Raji (cell line): ENCODE results near the gene ANKFN1.

Source experiments
- POLR2A ChIP-seq: IDR thresholded peaks from 2 replicates; pipeline ENCODE4 v1.6.1; 2011; ENCODE audit warnings: low read depth, low read length, control low read depth; ENCODE audit not compliant: insufficient read depth

The ANKFN1 gene

DNA sequence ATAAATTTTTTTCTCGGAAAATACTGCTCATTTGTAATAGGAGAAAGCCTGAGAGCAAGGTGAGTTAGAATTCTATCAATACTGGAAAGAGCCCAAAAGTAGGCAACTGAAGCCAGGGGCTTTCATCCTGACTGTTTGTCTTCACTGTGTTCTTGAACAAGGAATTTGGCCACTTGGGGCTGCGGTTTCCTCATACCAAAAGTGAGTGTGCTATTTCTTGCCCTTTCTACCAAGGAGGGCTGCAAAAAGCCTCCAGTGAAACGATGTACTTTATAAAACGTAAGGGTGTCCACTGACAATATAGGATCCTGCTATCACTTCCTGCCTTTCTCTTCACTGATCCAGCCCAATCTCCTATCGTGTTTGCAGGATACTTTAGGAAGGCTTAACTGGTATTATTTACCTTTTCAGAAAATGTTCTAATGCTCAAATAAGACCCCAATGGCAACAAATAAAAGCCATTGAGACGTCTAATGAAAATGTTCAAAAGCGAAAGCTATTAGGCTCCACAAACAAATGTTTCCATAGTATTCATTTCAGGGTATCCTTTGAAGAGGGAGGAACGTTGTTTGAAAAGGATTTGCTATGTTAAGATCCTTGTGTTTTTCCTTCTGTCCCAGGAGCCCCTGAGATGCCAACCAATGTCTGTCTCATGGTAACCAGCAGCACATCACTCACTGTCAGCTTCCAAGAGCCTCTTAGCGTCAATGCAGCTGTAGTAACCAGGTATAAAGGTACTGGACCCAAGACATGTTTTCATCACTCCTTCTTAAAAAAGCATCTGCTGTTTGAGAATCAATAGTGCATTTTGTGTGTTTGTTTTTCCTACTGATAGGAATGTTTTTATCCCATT lies 220.9 kb downstream of the ANKFN1 start:
- no peak for TF ChIP-seq POLR2A

DNA sequence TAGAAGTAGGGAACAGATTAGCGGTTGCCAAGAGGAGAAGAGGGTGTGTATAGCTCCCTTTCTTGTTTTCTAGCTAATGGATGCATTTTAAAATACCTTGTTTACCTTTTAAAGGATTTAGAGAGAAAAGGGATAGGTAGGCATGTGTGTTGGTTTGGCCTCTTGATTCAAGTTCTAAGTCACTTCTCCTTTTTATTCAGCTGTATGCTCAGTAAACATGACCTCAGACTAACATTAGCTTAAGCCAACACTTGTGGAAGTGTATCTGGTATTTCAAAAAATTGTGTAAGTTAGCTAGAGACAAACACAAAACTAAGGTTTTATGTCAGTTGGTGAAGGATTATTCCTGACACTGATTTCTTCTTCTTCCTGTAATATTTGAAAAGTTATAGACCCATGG lies 236.1 kb downstream of the ANKFN1 start:
- TF ChIP-seq POLR2A = no peak

DNA sequence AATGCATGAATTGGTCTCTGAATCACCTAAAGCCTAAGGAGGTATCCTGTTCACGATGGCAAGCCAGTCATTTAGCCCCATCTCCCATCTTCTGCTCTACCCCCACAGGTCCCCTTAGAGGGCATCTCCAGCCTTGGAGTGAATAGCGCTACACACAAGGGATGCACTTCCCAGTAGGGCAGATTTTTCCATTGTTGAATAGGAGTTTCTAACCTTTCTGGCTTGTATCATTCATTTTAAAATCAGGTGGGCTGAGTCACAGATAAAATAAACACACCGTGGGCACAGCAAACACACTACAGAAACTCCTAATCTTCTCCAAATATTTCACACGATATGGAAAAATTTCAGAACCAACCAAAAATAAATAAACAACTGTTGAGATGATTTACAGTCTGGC lies 239.0 kb downstream of the ANKFN1 start:
- no peak for TF ChIP-seq POLR2A

DNA sequence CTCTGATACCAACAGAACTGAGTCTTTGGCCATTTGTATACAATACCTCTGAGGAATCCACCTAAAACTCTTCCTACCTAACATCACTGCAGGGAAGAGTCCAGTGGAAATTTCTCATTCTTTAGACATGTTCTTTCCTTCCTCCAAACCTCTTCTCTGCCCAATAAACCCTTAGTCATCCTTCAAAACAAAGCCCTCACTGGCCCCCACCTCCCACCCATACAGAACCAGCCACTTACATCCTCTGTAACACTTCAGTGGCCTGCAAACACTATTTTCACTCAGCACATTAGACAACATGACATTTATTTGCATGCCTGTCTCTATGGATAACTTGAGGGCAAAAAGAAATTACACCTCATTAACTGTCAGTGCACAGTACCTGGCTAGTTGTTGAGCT lies 239.9 kb downstream of the ANKFN1 start:
- no peak for TF ChIP-seq POLR2A

DNA sequence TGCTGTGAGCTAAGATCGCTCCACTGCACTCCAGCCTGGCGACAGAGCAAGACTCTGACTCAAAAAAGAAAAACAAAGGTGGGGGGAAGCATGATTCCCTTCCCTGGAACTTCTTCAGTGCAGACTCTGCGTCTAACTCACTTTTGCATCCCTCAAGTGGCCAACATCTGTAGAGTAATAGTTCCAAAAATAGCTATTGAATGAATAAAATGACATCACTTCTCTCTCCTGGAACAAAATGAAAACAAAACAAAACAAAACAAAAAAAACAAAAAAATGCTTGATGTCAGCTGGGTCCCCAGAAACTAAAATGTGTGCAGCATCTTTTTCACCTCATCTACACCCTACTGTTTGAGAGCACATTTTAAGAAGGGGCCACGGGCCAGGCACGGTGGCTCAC lies 242.5 kb downstream of the ANKFN1 start:
- TF ChIP-seq POLR2A = no peak

DNA sequence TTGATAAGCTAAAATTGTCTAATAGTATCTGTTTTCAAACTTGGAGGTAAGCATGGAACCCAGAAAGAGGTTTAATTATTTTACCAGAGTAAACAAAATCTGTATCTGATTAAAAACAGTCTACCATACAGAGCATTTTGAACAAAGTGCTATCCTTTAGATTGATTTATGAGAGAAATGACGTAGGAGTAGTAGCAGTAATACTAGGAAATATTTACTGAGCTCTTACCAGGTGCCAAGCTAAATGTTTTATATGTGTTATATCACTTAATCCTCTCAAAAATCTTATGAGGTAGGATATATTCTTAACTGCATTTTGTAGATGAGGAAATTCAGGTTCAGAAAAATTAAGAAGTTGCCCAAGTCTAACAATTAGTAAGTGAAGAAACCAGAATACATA lies 253.8 kb downstream of the ANKFN1 start:
- TF ChIP-seq POLR2A = no peak

DNA sequence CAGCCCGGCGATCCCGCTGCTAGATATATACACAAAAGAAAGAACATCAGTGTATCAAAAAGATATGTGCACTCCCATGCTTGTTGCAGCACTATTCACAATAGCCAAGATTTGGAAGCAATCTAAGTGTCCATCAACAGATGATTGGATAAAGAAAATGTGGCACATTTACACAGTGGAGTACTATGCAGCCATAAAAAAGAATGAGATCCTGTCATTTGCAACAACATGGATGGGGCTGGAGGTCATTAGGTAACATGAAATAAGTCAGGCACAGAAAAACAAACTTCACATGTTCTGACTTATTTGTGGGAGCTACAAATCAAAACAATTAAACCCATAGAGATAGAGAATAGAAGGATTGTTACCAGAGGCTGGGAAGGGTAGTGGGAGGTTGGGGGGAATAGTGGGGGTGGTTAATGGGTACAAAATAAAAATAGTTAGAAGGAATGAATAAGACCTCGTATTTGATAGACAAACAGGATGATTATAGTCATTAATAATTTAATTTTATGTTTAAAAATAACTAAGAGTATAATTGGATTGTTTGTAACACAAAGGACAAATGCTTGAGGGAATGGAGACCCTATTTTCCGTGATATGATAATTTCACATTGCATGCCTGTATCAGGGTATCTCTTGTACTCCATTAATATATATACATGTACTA lies 263.5 kb downstream of the ANKFN1 start:
- no peak for TF ChIP-seq POLR2A

DNA sequence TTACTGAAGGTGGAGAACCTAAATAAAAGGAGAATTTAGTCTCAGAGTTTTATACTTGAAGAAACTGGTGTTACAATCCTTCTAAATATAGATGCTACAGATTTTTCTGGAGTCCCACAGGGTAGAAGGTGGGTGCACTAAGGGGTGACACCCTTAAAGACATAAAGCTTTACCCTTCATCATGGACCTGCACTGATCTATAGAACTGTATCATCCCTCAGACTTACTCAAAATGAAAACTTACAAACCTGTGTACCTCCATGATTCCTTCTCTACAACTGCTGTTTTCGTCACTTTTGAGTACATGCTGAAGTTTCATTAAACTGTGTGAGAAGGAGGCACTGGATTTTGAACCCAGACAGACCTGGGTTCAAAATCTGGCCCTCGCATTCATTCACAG lies 270.7 kb downstream of the ANKFN1 start:
- TF ChIP-seq POLR2A = no peak

DNA sequence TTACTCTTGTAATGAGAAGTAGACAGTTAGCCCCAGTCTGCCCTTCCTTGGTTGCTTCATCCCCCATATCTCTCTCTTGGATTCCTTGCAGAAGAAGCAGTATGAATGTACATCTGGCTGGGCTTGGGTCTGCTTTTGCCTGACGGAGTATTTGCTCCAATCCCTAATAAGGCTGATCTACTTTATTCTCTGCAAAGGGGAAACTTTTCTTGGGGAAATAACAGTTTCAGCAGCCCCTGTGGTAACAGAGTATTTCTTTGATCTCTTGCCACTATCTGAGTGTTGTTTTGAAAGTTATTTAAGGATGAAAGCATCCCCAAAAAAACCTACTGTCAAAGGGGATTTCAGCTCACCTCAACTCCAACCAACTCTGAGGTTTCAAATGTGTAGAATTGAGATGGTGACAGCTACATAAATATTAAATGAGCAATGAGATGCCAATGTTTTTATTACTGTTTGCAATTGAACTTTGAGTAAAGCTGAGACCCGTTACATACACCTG lies 271.3 kb downstream of the ANKFN1 start:
- TF ChIP-seq POLR2A = no peak

DNA sequence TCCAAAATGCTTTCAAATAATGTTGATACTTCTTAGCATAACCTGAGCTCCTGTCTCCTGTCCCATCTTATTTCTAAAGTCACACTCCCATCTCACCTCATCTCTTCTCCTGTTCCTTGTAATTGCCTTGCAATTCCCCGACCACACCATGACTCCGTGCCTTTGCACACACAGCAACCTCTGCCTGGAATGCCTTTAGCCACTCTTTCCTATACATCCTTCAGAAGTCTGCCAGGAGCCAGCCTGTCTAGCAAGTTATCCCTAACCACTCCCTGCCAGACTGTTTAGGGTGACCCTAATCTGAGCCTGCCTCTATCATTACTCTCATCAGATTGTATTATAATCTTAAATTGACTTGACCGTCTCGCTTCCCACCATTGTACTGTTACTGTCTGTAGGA lies 272.2 kb downstream of the ANKFN1 start:
- TF ChIP-seq POLR2A = no peak

DNA sequence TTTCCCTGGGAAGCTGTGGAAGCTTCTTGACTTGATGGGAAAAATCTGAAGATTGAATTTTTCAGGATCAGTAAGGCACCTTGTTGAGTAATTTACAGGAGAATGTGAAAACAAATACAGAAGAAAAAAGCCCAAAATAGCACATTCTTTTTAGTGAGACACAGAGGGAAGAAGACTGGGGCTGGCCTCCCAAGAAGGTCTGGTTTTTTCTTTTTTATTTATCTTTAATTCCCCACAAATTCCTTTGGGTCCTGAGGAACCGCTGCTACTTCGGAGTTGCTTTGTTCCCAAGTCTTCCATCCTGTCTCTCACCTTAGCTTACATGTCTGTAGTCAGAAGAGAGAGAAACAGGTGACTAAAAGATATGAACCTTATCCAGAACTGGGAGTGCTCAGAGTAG lies 273.6 kb downstream of the ANKFN1 start:
- no peak for TF ChIP-seq POLR2A

DNA sequence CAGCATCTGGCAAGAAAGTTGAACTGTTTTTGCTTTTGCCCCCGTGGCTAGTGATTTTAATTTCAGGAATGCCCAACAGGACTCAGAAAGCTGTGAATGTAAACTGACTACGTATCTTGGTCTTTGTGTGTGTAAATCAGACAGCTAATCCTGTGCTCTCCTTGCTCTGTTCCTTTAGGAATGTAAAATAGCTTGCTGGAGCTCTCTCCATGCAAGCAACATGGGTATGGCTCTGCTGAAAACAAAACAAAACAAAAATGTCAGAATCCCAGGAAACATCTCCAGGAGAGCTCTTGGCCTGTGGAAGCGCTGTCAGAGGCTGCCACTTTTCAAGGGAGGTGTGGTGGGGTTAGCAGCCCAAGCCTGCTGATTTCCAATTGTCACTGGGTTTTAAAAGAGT lies 278.5 kb downstream of the ANKFN1 start:
- TF ChIP-seq POLR2A = no peak

DNA sequence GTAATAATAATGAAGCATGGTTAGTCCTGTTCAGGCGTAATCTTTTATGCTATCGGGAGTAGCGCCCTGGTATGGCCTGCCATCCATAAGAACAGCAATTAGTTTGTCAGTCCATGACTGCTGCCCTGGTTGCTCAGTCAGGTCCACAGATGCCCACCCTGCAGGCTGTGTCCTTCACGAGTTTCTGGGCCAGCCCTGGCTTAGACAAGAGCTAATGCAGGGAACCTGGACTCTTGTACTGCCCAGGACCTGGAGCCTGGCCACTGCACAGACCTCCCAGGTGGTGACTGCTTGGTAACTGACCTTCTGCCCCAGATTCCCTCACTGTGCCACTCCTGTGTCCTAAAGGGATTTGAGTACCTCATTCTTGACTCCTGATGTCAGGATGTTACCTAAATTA lies 279.2 kb downstream of the ANKFN1 start:
- TF ChIP-seq POLR2A = no peak

DNA sequence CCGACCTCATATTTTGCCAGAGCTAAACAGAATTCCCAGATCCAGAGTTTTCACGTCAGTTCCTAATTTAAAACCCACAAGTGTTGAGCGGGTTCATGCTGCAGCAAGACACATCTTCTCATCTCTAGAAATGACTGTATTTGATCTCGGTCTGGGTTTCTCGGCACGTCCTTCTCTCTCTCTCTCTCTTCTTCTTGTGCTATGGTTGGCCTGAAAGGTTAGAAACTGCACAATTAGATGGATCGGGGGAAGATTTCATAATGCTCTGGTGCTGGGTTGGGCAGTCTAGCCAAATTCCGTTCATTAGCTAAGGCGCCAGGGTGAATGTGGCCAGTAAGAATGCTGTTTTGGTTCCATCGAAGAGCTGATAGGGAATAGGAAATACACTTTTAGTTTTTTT lies 281.3 kb downstream of the ANKFN1 start:
- TF ChIP-seq POLR2A = no peak

DNA sequence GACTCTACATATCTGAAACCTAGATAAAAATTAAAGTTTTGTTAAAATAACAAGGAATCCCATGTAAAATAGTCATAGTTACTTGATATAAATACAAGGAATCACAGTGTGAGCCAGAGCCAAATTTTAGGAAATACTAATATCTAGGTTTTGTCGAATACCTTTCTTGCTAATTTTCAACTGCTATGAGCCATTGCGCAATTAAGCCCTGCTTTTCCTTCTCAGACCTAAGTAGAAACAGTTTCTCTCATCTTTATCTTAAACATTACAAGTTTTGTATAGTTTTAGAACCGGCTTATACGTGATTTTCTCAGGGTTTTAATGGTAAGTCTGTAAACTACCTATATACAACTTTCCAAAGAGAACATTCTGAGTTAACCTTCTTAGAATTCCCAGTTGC lies 282.9 kb downstream of the ANKFN1 start:
- TF ChIP-seq POLR2A = no peak

DNA sequence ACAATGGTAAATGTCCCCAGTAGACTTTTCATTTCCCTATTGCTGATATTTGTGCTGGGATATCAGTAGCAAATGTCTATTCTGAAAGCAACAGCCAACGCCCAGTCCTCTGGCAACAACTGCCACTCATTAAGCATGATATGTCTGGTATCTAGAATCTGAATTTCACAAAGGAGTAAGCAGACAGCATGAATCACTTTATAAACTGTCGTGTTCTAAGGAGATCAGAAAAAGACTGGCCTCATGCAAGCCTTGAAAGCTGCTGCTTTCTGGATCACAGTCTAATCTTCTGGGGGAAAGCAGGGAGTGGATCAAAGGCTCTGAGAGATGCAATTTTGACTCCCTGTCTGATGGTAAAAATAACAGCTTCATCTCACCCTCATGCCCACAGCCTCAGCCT lies 287.1 kb downstream of the ANKFN1 start:
- TF ChIP-seq POLR2A = no peak

DNA sequence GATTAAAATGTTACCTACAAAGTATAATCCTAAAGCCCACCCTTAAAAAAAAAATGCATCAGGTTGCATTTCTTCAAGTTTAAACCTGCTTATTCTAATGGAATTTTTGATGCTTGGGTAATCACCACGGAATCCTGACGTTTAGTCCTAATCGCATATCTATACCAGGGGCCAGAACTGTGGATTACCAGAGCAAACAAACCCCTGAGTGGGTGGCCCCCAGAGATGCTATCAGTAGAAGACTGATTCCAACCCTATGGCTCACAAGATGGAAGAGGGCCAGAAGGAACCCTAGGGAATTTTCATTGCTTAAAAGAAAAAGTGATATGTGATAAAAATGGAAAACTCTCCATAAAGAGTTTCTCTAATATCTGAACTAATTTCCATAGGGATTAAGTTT lies 288.0 kb downstream of the ANKFN1 start:
- TF ChIP-seq POLR2A = no peak

DNA sequence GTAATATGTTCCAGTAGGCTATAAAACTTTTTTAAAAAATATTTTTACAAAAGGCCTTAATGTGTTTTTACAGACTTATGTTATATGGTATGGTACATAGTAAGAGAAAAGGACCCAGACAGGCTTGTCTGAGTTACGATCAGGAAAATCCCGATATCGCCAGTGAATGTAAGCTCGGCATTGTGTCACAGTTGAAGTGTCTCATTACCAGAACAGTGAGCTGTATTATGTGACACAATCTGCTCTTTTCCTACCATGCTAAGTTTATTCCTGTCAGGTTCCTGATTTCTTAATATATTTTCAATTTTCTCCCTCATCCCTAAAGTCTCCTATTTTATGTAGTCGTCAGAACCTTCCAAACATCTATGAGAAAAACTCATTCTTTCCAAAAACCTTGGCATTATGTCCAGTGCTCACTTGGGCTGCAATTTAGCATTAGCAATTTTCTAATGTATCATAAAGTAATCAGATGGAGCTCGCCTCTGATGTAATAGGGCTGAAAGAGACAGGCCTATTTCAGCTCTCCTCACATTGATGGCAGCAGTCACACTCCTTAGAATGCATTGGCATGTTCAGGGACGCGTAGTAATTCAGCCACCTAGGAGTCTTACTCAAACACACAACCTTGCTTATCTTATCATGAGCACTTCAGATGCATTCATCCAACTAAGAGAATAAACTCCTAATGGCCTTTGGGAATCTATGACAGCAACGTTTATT lies 292.6 kb downstream of the ANKFN1 start:
- TF ChIP-seq POLR2A = no peak
